GM21723 (cell line): ENCODE data around the gene FCGBP.
"Not testable (repeated sequence)": the region's sequence is repeated elsewhere in the genome, so short reads cannot be mapped to it uniquely, and the experiment has no call there.

Source experiments
- ATAC-seq: cut with Tn5 transposase; IDR thresholded peaks from one replicate; pipeline ENCODE4 v1.9.1; 2021; ENCODE audit warnings: mild to moderate bottlenecking, moderate library complexity; ENCODE audit not compliant: unreplicated experiment

FCGBP gene

GRCh38 chr19:39892506-39892902, 41.9 kb downstream of the FCGBP start:
- not testable (repeated sequence) for ATAC-seq

GRCh38 chr19:39891660-39892505, 42.6 kb downstream of the FCGBP start:
- not testable (repeated sequence) for ATAC-seq

GRCh38 chr19:39890755-39891551, 43.5 kb downstream of the FCGBP start:
- no peak for ATAC-seq

GRCh38 chr19:39889872-39890754, 44.3 kb downstream of the FCGBP start:
- ATAC-seq: not testable (repeated sequence)

- ATAC-seq: not testable (repeated sequence)
Measured at GRCh38 chr19:39887456-39887951, 46.9 kb downstream of the FCGBP start.

GRCh38 chr19:39885821-39886554, 48.4 kb downstream of the FCGBP start:
- not testable (repeated sequence) for ATAC-seq

GRCh38 chr19:39884721-39885120, 49.7 kb downstream of the FCGBP start:
- not testable (repeated sequence) for ATAC-seq
